Stimulated activated effector memory CD8-positive, alpha-beta T cell treated with anti-CD3 and anti-CD28 coated beads, Interleukin-12 subunit alpha, Interleukin-12 subunit beta, amount 100 ng/mL, for 72 hours (primary cell): ENCODE data around the gene PPP6C.

ENCODE experiments used
- ATAC-seq: fragments of 150-1000 bp; cut with Tn5 transposase; 2 replicates; pipeline ENCODE4 v1.10.0; 2021
- DNase-seq, 2 donors: peaks; one replicate each; pipeline ENCODE4 v3.0.0; 2021 to 2022; ENCODE audit warnings: low spot score in 2 of 2
- H3K27ac Mint-ChIP-seq: one replicate; pipeline ENCODE4 v1.8.0; 2022; ENCODE audit warnings: mild to moderate bottlenecking, mixed read lengths
- H3K36me3 Mint-ChIP-seq: one replicate; pipeline ENCODE4 v1.8.0; 2022; ENCODE audit warnings: mild to moderate bottlenecking, mixed read lengths
- H3K4me1 Mint-ChIP-seq: one replicate; pipeline ENCODE4 v1.8.0; 2022; ENCODE audit warnings: mixed read lengths
- H3K4me3 Mint-ChIP-seq: one replicate; pipeline ENCODE4 v1.8.0; 2022; ENCODE audit warnings: mild to moderate bottlenecking, mixed read lengths
- H3K9me3 Mint-ChIP-seq: one replicate; pipeline ENCODE4 v1.8.0; 2022; ENCODE audit warnings: mixed read lengths

The PPP6C gene

DNA sequence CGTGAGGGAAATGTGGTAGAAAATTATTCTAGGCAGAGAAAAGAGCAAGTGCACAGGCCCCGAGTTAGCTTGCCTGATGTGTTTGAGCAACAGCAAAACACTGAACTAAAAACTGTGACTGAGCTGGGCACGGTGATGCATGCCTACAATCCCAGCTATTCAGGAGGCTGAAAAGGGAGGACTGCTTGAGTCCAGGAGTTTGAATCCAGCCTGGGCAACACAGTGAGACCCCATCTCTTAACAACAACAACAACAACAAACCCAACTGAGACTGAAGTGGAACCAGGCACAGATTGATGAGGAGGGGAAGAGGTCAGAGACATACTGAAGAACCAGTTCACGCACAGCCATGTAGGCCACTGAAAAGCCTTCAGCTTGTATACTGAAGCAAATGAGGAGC is 88.8 kb downstream of the PPP6C start:
- H3K27ac Mint-ChIP-seq = no peak overlapping the region
- no peak overlapping the region for H3K4me3 Mint-ChIP-seq
- peaks cover 25% of the 10 kb centered on the region for H3K4me1 Mint-ChIP-seq
- H3K36me3 Mint-ChIP-seq = no peaks in the 10 kb centered on the region
- H3K9me3 Mint-ChIP-seq = peaks cover 2% of the 10 kb centered on the region
- ATAC-seq (no peak), DNase-seq (no peak)

DNA sequence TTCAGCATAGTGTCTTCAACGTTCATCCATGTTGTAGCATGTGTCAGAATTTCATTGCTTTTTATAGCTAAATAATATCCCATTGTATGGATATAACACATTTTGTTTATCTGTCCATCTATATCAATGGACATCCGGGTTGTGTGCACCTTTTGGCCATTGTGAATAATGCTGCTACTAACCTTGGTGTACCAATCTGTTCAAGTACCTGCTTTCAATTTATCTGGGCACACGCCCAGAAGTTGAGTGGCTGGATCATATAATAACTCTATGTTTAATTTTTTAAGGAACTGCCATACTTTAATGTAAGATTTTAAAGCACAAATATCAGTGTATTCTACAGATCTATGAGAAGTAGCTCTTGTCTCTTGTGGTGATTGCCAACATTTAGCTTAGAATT is 89.8 kb downstream of the PPP6C start:
- no peaks in the 10 kb centered on the region for H3K36me3 Mint-ChIP-seq
- peaks cover 2% of the 10 kb centered on the region for H3K9me3 Mint-ChIP-seq
- H3K27ac Mint-ChIP-seq = no peak overlapping the region
- no peak for ATAC-seq
- no peak for DNase-seq
- no peak overlapping the region for H3K4me3 Mint-ChIP-seq
- H3K4me1 Mint-ChIP-seq = peaks cover 31% of the 10 kb centered on the region
